ENCODE measurements around the gene SF3A2.

The SF3A2 gene

DNA sequence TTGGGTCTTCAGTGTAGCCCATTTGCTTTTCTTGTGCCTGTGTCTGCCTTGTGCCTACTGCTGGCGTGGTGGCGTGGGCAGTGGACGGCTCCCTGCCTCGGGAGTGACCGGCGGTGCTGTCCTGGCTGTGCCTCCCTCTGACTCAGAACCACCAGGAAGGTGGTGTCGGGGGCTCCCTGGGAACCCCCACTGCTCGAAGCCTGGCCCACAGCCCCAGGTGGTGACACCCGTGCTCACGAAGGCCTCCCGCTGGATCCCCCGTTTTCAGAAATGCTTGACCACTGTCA, 7.4 kb downstream of the SF3A2 start:
- peaks cover 5% of the 10 kb centered on the region; the same call in 1 of the 2 replicates for H4K20me1 ChIP-seq (ENCODE audit: low read depth, low read length)
- no peak overlapping the region for H3K4me3 ChIP-seq (ENCODE audit: insufficient read depth, low read length, poor library complexity, severe bottlenecking)
- H3K27me3 ChIP-seq (ENCODE audit: low read length): no peaks in the 10 kb centered on the region
- no peak overlapping the region for H3K4me2 ChIP-seq (ENCODE audit: low read depth, low read length, poor library complexity, severe bottlenecking)
- no peak overlapping the region for H2AFZ ChIP-seq (ENCODE audit: low read depth, low read length, severe bottlenecking)
- no peak overlapping the region for H3K9ac ChIP-seq (ENCODE audit: low read length)
- TF ChIP-seq, protein P1, sequence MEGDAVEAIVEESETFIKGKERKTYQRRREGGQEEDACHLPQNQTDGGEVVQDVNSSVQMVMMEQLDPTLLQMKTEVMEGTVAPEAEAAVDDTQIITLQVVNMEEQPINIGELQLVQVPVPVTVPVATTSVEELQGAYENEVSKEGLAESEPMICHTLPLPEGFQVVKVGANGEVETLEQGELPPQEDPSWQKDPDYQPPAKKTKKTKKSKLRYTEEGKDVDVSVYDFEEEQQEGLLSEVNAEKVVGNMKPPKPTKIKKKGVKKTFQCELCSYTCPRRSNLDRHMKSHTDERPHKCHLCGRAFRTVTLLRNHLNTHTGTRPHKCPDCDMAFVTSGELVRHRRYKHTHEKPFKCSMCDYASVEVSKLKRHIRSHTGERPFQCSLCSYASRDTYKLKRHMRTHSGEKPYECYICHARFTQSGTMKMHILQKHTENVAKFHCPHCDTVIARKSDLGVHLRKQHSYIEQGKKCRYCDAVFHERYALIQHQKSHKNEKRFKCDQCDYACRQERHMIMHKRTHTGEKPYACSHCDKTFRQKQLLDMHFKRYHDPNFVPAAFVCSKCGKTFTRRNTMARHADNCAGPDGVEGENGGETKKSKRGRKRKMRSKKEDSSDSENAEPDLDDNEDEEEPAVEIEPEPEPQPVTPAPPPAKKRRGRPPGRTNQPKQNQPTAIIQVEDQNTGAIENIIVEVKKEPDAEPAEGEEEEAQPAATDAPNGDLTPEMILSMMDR (IDR thresholded peaks at IDR 0.05; ENCODE audit: insufficient read depth, low read length, poor library complexity, severe bottlenecking): no peak
- no peak for TF ChIP-seq EZH2phosphoT487 (conservative IDR thresholded peaks at IDR 0.05; ENCODE audit: low read length)
- H3K36me3 ChIP-seq (ENCODE audit: low read length): no peaks in the 10 kb centered on the region
- no peaks in the 10 kb centered on the region for H3K9me3 ChIP-seq (ENCODE audit: insufficient read depth, low read length)
- H3F3A ChIP-seq (ENCODE audit: insufficient read depth): 0 out of 2 replicates have a peak, but pooled peaks cover 6% of the 10 kb centered on the region
- no peaks in the 10 kb centered on the region for H3K9me2 ChIP-seq (replicated peaks; ENCODE audit: insufficient read depth, low read length)
- H3K27ac ChIP-seq (ENCODE audit: low read depth, low read length): no peak overlapping the region
- peaks cover 46% of the 10 kb centered on the region for H3K79me2 ChIP-seq (ENCODE audit: insufficient read depth, low read length)

DNA sequence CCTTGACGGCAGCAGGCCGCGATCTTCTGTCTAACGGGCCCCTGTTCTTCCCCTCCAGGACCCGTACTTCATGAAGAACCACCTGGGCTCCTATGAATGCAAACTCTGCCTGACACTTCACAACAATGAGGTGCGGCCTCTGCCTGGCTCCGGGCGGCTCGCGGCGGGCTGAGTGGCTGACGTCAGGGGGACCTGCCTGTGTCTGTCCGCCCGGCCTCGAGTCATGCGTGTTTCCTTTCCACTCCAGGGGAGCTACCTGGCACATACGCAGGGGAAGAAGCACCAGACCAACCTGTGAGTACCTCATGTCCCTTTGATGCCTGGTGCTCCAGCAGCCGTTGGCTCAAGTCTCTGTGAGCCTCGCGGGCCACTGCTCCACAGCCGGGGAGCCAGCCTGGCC, 7.9 kb downstream of the SF3A2 start:
- no peak overlapping the region for H3K27ac ChIP-seq (ENCODE audit: low read depth, low read length)
- peaks cover 42% of the 10 kb centered on the region for H3K79me2 ChIP-seq (ENCODE audit: insufficient read depth, low read length)
- no peaks in the 10 kb centered on the region for H3K27me3 ChIP-seq (ENCODE audit: low read length)
- no peak overlapping the region for H3K9ac ChIP-seq (ENCODE audit: low read length)
- no peaks in the 10 kb centered on the region for H3K9me3 ChIP-seq (ENCODE audit: insufficient read depth, low read length)
- H3F3A ChIP-seq (ENCODE audit: insufficient read depth): 0 out of 2 replicates have a peak, but pooled peaks cover 6% of the 10 kb centered on the region
- H3K4me3 ChIP-seq (ENCODE audit: insufficient read depth, low read length, poor library complexity, severe bottlenecking): no peak overlapping the region
- TF ChIP-seq, protein P1 (IDR thresholded peaks at IDR 0.05; ENCODE audit: insufficient read depth, low read length, poor library complexity, severe bottlenecking): no peak
- TF ChIP-seq EZH2phosphoT487 (conservative IDR thresholded peaks at IDR 0.05; ENCODE audit: low read length): no peak
- no peak overlapping the region for H2AFZ ChIP-seq (ENCODE audit: low read depth, low read length, severe bottlenecking)
- peaks cover 3% of the 10 kb centered on the region; the same call in 1 of the 2 replicates for H4K20me1 ChIP-seq (ENCODE audit: low read depth, low read length)
- no peaks in the 10 kb centered on the region for H3K36me3 ChIP-seq (ENCODE audit: low read length)
- no peaks in the 10 kb centered on the region for H3K9me2 ChIP-seq (replicated peaks; ENCODE audit: insufficient read depth, low read length)
- no peak overlapping the region for H3K4me2 ChIP-seq (ENCODE audit: low read depth, low read length, poor library complexity, severe bottlenecking)

DNA sequence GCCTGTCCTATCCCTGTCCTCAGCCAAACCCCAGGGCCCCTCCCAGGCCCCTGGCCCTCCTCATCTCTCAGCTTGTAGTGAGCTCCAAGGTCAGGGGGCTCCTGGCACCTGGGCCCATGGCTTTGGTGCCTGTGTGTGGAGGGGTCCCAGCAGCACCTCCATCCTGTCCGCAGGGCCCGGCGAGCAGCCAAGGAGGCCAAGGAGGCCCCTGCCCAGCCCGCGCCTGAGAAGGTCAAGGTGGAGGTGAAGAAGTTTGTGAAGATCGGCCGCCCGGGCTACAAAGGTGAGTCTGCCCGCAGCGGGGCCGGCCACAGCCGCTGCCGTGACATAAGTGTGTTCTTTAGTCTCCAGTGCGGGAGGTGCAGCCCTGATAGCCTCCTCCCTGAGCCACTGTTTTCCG, 8.6 kb downstream of the SF3A2 start:
- H2AFZ ChIP-seq (ENCODE audit: low read depth, low read length, severe bottlenecking): no peak overlapping the region
- H4K20me1 ChIP-seq (ENCODE audit: low read depth, low read length): no peaks in the 10 kb centered on the region; the same call in 1 of the 2 replicates
- TF ChIP-seq, protein P1 (IDR thresholded peaks at IDR 0.05; ENCODE audit: insufficient read depth, low read length, poor library complexity, severe bottlenecking): no peak
- TF ChIP-seq EZH2phosphoT487 (conservative IDR thresholded peaks at IDR 0.05; ENCODE audit: low read length): no peak
- no peaks in the 10 kb centered on the region for H3K9me2 ChIP-seq (replicated peaks; ENCODE audit: insufficient read depth, low read length)
- H3K79me2 ChIP-seq (ENCODE audit: insufficient read depth, low read length): peaks cover 34% of the 10 kb centered on the region
- H3K4me2 ChIP-seq (ENCODE audit: low read depth, low read length, poor library complexity, severe bottlenecking): no peak overlapping the region
- no peaks in the 10 kb centered on the region for H3K36me3 ChIP-seq (ENCODE audit: low read length)
- 0 out of 2 replicates have a peak, but pooled peaks cover 6% of the 10 kb centered on the region for H3F3A ChIP-seq (ENCODE audit: insufficient read depth)
- no peak overlapping the region for H3K4me3 ChIP-seq (ENCODE audit: insufficient read depth, low read length, poor library complexity, severe bottlenecking)
- H3K27ac ChIP-seq (ENCODE audit: low read depth, low read length): no peak overlapping the region
- H3K9ac ChIP-seq (ENCODE audit: low read length): no peak overlapping the region
- H3K27me3 ChIP-seq (ENCODE audit: low read length): no peaks in the 10 kb centered on the region
- no peaks in the 10 kb centered on the region for H3K9me3 ChIP-seq (ENCODE audit: insufficient read depth, low read length)

Measured in SU-DHL-6 (cell line).